Measurements from ENCODE around the gene PRR5.

PRR5 gene

DNA sequence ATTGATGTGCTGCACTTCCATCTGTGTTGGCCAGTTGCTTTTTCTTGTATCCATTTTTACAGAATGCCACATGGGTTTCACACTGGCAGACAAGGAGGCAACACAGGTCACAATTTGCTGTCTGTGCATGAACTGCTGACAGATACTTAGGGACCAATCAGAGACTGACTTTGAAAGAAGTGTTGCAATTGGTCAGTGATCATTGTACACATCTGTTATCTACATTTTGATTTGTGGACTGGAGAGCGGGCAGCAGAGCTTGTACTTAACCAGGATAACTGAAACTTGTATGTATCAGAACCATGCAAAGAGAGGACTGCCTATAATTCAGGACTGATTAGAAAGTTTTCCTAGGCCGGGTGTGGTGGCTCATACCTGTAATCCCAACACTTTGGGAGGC, 21.8 kb downstream of the PRR5 start:
- Histone ChIP-seq H3K9ac (no peak overlapping the region), H3K4me3 (no peak overlapping the region), H3K27ac (no peak overlapping the region; the same call in 1 of the 2 replicates), H3K36me3 (peaks cover 85% of the 10 kb centered on the region), H3K27me3 (no peaks in the 10 kb centered on the region), H3K4me1 (peaks cover 68% of the 10 kb centered on the region), H3K4me2 (no peak overlapping the region), H3K9me3 (no peaks in the 10 kb centered on the region), H4K20me1 (peaks cover 98% of the 10 kb centered on the region)
- TF ChIP-seq Cebpa-rat (IDR thresholded peaks at IDR 0.05) = no peak

GRCh38 chr22:44724416-44724815, 22.4 kb downstream of the PRR5 start:
- H3K27me3 ChIP-seq = no peaks in the 10 kb centered on the region
- no peak overlapping the region for H3K9ac ChIP-seq
- TF ChIP-seq Cebpa-rat (IDR thresholded peaks at IDR 0.05) = no peak
- no peak overlapping the region for H3K27ac ChIP-seq
- H4K20me1 ChIP-seq = peaks cover 98% of the 10 kb centered on the region
- H3K4me1 ChIP-seq = peaks cover 68% of the 10 kb centered on the region
- H3K4me2 ChIP-seq = no peak overlapping the region
- peaks cover 83% of the 10 kb centered on the region for H3K36me3 ChIP-seq
- no peaks in the 10 kb centered on the region for H3K9me3 ChIP-seq
- H3K4me3 ChIP-seq = no peak overlapping the region

DNA sequence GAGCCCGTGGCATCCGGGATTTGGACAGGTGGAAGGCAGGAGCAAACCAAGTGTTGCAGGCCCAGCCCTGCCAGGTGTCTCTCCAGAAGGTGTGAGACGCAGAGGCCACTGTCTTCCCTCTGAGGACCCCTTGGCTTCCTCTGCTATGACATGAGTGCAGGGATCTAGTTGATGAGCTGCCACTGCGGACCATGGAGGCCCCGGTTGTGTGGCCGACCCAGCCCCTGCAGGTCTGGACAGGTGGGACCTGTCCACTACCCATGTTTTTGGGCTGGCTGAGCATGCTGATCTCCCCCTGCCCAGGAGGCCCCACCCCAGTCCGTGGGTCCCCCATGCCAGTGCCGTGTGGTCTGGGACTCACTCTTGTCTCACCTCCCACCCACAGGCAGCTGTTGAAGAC, 22.9 kb downstream of the PRR5 start:
- Histone ChIP-seq H3K27ac (no peak overlapping the region), H3K4me1 (peaks cover 68% of the 10 kb centered on the region), H3K4me3 (no peak overlapping the region), H3K9ac (no peak overlapping the region), H3K36me3 (peaks cover 78% of the 10 kb centered on the region), H3K9me3 (no peaks in the 10 kb centered on the region), H3K27me3 (no peaks in the 10 kb centered on the region), H4K20me1 (peaks cover 98% of the 10 kb centered on the region), H3K4me2 (no peak overlapping the region)
- no peak for TF ChIP-seq Cebpa-rat (IDR thresholded peaks at IDR 0.05)

DNA sequence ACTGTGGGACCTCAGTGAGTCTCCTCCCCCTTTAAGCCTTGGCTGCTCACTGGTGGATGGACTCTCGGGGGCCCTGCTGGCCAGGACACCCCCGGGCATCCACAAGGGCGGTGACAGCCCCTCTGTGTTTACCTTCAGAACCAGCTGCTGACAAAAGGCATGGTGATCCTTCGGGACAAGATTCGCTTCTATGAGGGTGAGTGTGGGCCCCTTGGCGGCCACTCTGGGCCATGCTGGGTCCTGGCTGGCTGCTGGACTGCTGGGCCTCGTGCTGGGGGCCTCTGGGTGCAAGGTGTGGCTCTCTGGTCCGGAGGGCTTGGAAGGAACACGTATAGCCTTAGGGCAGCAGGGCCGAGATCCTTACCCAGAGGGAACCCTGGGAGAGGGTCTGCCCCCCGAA, 24.4 kb downstream of the PRR5 start:
- Histone ChIP-seq H3K9ac (no peak overlapping the region), H3K4me2 (no peak overlapping the region), H3K4me1 (peaks cover 68% of the 10 kb centered on the region), H3K27me3 (no peaks in the 10 kb centered on the region), H3K27ac (no peak overlapping the region), H3K4me3 (no peak overlapping the region), H3K9me3 (no peaks in the 10 kb centered on the region), H3K36me3 (peaks cover 74% of the 10 kb centered on the region), H4K20me1 (peaks cover 98% of the 10 kb centered on the region)
- TF ChIP-seq Cebpa-rat (IDR thresholded peaks at IDR 0.05) = no peak

- no peak overlapping the region for H3K9ac ChIP-seq
- H3K36me3 ChIP-seq = peaks cover 74% of the 10 kb centered on the region
- H4K20me1 ChIP-seq = peaks cover 98% of the 10 kb centered on the region
- H3K4me2 ChIP-seq = no peak overlapping the region
- H3K4me1 ChIP-seq = peaks cover 62% of the 10 kb centered on the region
- no peak for TF ChIP-seq Cebpa-rat (IDR thresholded peaks at IDR 0.05)
- H3K4me3 ChIP-seq = no peak overlapping the region
- H3K27me3 ChIP-seq = no peaks in the 10 kb centered on the region
- no peak overlapping the region for H3K27ac ChIP-seq
- no peaks in the 10 kb centered on the region for H3K9me3 ChIP-seq
These were observed 25.1 kb downstream of the PRR5 start for GRCh38 chr22:44727148-44727547.

DNA sequence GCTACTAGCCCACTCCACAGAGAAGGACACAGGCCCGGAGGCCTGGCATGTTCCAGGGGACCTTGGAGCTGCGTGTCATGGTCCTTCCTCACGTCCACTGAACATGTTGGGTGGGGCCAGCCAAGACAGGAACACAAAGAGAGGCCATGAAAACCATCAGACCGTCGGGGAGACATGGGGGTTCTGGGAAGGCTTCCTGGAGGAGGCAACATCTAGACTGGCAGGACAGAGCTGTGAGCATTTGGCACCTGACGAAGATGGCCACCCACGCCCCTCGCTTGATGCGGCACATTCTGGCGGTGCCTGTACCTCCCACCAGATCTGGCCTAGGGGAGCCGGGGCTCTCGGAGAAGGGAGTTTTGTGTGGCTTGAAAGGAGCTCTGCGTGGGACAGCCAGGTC, 25.7 kb downstream of the PRR5 start:
- H3K36me3 ChIP-seq = peaks cover 73% of the 10 kb centered on the region
- H3K4me2 ChIP-seq = peak overlapping the region; percentile 90
- TF ChIP-seq Cebpa-rat (IDR thresholded peaks at IDR 0.05) = no peak
- 0 out of 2 replicates have a peak overlapping the region, but pooled peaks have one; percentile 32 for H3K9ac ChIP-seq
- H3K4me3 ChIP-seq = no peak overlapping the region
- no peaks in the 10 kb centered on the region for H3K9me3 ChIP-seq
- H4K20me1 ChIP-seq = peaks cover 97% of the 10 kb centered on the region
- H3K4me1 ChIP-seq = peaks cover 57% of the 10 kb centered on the region
- peak overlapping the region; percentile 80 for H3K27ac ChIP-seq
- H3K27me3 ChIP-seq = no peaks in the 10 kb centered on the region

GRCh38 chr22:44728761-44729324, 26.8 kb downstream of the PRR5 start:
- Histone ChIP-seq H3K4me2 (peak overlapping the region; percentile 90), H3K9me3 (no peaks in the 10 kb centered on the region), H3K36me3 (peaks cover 66% of the 10 kb centered on the region), H3K27me3 (no peaks in the 10 kb centered on the region), H3K9ac (peak overlapping the region; percentile 13; the same call in 1 of the 2 replicates), H3K27ac (peak overlapping the region; percentile 80), H3K4me1 (peaks cover 60% of the 10 kb centered on the region), H3K4me3 (peak overlapping the region; percentile 22; the same call in 1 of the 2 replicates), H4K20me1 (peaks cover 99% of the 10 kb centered on the region)
- no peak for TF ChIP-seq Cebpa-rat (IDR thresholded peaks at IDR 0.05)

DNA sequence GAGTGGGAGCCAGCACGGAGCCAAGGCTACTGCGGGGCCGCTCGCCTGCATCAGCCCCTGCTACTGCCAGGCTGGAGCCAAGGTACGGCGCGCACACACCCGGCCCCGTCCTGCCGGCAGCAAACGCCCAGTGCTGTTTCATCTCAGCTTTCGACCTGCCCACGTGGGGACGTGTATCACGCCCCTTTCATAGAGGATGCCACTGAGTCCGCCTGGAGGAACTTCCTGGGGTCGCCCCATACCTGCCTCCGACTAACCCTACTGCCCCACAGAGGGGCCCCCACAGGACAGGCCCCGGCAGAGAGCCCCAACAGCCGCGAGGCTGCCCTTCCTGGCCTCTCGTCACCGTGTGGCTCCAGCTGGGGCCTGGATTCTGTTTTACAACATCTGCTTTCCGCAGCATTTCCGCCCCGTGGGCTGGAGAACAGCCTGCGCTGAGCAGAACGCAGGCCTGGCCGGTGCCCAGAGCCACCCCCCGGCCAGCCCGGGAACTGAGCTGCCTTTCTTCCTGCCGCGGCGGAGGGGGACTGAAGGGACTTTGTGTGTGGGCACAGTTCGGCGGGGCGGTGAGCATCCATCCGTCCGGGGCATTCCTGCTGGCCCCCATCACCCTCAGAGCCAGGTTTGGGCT, 27.5 kb downstream of the PRR5 start:
- Histone ChIP-seq H3K36me3 (peaks cover 60% of the 10 kb centered on the region), H3K4me2 (peak overlapping the region; percentile 90), H3K9me3 (no peaks in the 10 kb centered on the region), H4K20me1 (peaks cover 99% of the 10 kb centered on the region), H3K9ac (peak overlapping the region; percentile 35), H3K4me1 (peaks cover 67% of the 10 kb centered on the region), H3K27me3 (no peaks in the 10 kb centered on the region), H3K27ac (peak overlapping the region; percentile 80), H3K4me3 (peak overlapping the region; percentile 22)
- no peak for TF ChIP-seq Cebpa-rat (IDR thresholded peaks at IDR 0.05)

GRCh38 chr22:44730022-44730393, 28.0 kb downstream of the PRR5 start:
- H3K27ac ChIP-seq = peak overlapping the region; percentile 80
- peaks cover 55% of the 10 kb centered on the region for H3K36me3 ChIP-seq
- peak overlapping the region; percentile 35; the same call in 1 of the 2 replicates for H3K9ac ChIP-seq
- no peaks in the 10 kb centered on the region for H3K9me3 ChIP-seq
- peak overlapping the region; percentile 22 for H3K4me3 ChIP-seq
- H3K27me3 ChIP-seq = no peaks in the 10 kb centered on the region
- no peak for TF ChIP-seq Cebpa-rat (IDR thresholded peaks at IDR 0.05)
- peaks cover 99% of the 10 kb centered on the region for H4K20me1 ChIP-seq
- H3K4me1 ChIP-seq = peaks cover 70% of the 10 kb centered on the region
- peak overlapping the region; percentile 90 for H3K4me2 ChIP-seq

- TF ChIP-seq Cebpa-rat (IDR thresholded peaks at IDR 0.05) = no peak
- peaks cover 48% of the 10 kb centered on the region for H3K36me3 ChIP-seq
- peaks cover 99% of the 10 kb centered on the region for H4K20me1 ChIP-seq
- no peak overlapping the region for H3K27ac ChIP-seq
- peak overlapping the region; percentile 90 for H3K4me2 ChIP-seq
- no peaks in the 10 kb centered on the region for H3K9me3 ChIP-seq
- H3K9ac ChIP-seq = no peak overlapping the region
- no peaks in the 10 kb centered on the region for H3K27me3 ChIP-seq
- peaks cover 74% of the 10 kb centered on the region for H3K4me1 ChIP-seq
- H3K4me3 ChIP-seq = no peak overlapping the region
These were observed 28.7 kb downstream of the PRR5 start for GRCh38 chr22:44730490-44731356.
